Activated T-cell treated with anti-CD3 and anti-CD28 coated beads, Interleukin-2, amount 50 U/mL, for 1 hour (primary cell): ENCODE data around the gene NTRK2.

ENCODE experiments used
- DNase-seq: peaks from one replicate; pipeline ENCODE4 v3.0.0-alpha.2; 2020

NTRK2 gene

DNA sequence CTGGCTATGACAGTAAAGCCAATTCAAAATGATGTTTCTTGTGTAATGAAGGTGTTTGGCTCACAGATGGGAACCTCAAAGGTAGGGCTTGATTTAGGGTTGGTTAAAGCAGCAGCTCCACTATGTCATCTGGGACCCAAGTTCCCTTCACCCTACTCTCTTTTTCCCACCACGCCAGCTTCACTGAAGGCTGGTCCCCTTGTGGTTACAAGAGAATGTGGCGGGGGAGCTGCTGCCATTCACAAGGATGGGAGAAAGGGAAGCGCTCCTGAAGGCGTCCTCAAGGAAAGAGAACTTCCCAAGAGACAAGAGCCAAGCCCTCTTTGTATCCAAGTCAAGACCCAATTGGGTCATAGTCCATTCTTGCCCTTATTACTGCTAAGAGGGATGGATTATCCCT, 72.7 kb downstream of the NTRK2 start:
- DNase-seq = no peak

DNA sequence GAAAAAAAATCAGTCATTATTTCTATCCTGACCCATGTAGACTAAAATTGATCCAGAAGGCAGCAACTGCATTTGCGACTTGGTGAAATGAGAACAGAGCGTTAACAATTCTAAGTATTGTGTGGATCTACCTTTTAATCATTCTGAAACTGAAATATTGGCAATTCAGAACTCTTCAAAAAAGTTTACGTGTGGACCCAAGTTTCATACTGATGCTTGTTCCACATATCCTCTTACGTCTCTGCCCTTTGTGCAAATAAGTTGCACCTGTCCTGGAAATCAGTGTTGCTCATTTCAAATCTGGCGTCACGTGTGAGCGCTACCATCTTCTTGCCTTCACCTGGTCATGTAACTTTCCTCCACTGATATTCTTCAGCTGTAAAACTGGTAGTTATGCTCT, 74.7 kb downstream of the NTRK2 start:
- no peak for DNase-seq

DNA sequence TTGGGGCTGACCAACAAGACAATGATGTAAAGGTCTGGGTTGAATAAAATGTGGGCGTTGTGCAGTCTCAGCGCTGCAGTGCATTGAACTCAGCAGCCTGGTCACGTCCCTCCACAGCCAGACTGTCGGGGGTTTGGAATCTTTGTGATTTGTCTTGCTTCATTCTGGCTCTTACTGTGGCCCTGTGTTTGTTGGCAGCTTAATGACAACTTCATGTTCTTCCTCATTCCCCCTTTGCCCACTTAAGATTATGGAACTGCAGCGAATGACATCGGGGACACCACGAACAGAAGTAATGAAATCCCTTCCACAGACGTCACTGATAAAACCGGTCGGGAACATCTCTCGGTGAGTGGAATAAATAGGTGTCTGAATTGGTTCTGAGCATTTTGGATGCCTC, 75.2 kb downstream of the NTRK2 start:
- no peak for DNase-seq

DNA sequence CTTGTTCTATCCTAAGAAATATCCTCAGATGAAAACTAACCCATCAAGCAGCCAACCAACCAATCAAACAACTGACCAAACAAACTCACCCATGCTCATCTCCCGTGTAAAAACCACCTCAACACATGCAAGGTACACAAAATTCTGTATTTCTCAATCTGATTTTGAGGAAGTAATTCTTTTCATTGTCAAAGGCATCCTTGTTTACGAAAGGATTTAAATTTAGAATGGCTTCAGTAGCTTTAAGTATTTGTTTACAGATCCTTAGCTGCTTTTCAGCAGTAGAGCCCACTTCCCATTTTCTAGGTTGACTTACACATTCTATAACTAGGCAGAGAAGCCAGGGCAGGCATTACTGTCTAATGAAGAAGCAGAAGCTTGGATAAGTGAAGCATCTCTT, 78.6 kb downstream of the NTRK2 start:
- no peak for DNase-seq

DNA sequence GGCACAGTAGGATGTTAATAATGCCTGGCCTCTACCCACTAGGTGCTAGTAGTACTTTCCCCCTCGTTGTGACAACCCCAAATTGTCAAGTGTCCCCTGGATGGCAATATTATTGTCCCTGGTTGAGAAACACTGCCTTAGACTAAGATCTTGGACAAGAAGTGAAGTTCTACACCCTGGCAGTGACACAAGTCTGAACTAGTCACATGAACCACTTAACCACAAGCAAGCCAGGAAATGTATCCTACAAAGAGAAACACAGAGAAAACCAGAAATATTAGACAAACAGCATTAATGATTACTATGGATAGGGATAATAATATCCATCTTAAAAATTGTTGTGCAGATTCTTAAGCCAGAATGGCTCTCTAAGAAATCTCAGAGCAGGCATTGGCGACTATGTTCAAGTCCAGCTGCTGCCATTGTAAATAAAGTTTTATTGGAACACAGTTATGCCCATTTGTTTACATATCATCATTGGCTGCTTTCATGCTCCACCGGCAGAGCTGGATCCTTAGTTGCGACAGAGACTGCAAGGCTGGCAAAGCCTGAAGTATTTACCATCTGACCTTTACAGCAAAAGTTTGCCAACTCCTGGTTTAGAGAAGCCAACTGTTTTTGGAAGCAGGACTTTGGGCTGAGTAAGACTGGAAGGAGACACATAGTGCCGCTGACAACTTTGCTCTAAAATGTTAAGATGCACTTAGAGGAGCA, 80.8 kb downstream of the NTRK2 start:
- no peak for DNase-seq

DNA sequence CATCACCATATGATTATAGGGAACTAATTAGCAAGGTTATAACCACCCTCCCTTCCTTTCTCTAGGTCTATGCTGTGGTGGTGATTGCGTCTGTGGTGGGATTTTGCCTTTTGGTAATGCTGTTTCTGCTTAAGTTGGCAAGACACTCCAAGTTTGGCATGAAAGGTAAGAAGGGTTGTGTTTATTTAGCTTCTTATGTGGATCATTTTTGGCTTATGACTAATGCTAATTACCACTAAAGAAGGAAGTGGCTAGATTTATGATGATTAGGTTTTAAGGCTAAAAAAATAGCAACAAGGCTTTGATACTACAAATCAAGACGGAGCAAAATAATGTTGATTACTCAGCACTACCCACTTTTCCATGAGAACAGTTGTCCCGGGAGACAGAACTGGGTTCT, 82.4 kb downstream of the NTRK2 start:
- DNase-seq = no peak

DNA sequence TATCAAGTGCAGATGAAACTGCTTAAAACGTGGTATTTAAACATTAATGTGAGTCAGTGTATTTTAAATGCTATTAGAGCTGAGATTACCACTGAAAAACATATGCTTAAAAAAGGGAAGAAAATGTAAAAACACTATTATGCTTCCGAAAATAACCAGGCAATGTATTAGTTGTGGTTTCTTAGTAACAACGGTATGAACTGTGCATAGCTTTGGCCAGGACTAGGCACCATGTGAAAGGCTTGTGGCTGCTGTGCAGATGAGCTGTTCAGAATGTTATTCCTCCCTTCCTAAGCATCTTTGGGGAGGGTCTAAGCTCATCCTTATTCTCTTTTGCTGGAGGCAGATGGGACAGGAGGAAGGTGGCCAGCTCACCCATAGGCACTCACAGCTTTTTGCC, 84.9 kb downstream of the NTRK2 start:
- no peak for DNase-seq

DNA sequence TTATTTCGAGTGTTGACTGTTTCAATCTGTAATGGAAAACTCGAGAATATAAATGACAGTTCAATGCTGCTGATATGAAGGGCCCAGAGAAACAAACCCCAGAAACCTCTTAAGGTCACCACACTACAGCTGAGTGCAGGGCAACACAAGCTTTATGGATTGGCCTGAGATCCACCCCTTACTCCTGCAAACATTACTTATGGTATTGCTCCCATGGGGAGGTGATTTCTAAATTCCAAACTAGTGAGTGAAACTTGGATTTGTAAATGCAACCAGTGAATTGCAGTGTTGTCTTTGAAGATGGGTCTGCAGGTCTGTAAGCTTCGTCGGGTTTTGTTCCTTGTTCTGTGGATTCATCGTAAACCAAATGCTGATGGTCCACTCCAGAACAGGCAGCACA, 85.4 kb downstream of the NTRK2 start:
- DNase-seq = no peak

DNA sequence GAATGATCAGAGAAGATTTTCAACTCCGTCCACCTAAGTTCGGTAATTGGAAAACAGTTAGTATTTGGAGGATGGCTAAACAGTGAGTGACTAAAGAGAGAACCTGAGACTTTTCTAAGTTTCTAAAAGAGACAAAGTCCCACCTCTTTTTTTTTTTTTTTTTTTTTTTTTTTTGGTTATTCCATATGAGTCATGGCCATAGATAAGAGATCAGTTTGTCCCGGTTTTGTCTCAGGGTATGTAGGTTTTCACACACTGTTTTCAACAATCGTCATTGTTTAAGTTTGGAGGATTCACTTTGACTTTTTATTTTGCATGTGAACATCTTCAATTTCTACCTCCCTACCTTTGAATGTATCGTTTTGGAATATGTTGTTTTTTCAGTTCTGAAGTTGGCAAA, 85.9 kb downstream of the NTRK2 start:
- no peak for DNase-seq

DNA sequence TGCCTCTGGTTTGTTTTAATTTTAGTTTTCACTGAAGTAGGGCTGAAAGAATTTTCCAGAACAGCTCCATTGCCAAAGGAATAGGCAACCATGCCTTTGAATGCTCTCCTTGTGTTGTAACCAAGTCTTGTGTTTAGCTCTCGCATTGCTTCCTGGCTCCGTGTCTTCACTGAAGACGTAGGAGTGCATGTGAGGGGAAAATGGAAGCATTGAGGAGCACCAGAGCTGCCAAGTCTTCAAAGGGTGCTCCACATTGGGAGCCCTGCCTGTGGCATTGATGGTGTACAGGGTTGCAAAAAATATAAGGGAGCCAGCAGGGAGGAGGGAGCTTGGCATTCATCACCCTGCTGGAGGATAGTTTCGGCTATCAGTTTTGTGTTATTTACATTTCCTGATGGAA, 86.6 kb downstream of the NTRK2 start:
- DNase-seq = no peak

DNA sequence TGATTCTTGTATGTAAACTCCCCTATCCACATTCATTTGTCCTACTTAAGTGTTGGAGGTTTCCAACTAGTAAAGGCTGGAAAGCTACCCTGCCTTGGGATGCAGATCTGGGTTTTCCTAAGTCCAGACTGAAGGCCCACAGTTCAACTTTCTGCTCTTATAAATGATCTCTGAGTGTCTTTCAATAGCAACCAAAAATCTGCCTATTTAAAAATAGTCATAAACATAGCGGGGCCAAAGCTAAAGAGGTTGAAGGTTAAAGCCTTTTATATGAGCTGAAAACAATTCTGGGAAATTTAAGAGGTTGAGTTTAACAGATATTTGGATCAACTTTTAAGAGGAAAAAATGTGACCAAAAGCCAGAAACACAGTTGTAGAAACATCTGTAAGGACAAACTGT, 87.2 kb downstream of the NTRK2 start:
- DNase-seq = no peak

DNA sequence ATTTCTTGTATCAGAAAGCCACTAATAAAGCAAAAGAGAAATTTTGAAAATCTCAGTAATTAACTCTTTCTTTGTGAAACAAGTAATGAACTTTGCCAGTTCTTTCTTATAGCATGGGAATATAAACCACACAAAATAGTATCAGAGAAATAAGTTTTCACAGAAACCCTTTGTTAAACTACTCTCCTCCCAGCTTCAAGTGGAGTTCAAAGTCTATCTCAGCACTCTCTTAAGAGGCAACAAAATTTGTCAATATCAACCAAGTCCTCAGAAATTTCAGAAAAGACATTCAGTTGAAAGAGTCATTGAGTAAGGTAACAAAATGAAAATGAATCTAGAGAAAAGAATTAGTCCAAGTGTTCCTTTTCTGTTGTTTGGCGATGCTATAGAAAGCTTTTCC, 89.3 kb downstream of the NTRK2 start:
- DNase-seq = no peak

DNA sequence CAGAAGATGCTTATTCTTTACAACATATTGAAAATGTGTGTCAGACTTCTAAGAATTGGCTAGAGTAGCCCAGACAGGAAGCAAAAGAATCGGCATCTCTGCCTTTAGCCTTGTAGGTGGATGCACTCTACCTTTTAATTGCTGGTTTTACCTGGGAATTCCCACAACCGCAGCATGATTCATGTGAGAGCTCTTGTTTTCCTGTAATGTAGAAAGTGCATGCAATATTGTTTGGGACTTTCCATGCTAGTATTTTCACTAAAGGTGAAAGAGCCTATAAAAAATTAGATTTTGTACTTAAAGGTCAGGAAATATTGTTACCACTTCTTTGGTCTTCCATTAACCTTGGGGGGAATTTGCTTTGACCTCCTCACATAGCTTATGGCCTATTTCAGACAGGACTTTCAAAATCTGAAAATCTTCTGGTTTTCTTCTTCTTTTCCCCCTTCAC, 89.8 kb downstream of the NTRK2 start:
- DNase-seq = no peak

DNA sequence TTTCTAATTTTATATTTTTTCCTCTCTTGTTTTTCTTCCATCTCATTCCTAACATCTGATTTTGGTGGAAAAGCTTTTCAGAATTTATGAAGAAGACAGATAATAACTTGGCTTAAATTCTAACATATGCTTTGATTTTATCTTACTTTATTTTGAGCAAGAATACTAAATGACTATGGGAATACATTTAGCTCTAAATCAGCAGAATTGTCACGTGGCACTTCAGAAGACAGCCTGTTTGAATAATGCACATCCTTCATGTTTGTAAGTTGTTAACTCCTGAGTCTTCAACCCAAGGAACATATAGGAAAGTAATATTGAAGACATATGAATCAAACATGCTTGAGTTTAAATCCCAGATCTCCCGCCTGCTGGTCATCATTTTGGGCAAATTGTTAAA, 90.3 kb downstream of the NTRK2 start:
- no peak for DNase-seq

DNA sequence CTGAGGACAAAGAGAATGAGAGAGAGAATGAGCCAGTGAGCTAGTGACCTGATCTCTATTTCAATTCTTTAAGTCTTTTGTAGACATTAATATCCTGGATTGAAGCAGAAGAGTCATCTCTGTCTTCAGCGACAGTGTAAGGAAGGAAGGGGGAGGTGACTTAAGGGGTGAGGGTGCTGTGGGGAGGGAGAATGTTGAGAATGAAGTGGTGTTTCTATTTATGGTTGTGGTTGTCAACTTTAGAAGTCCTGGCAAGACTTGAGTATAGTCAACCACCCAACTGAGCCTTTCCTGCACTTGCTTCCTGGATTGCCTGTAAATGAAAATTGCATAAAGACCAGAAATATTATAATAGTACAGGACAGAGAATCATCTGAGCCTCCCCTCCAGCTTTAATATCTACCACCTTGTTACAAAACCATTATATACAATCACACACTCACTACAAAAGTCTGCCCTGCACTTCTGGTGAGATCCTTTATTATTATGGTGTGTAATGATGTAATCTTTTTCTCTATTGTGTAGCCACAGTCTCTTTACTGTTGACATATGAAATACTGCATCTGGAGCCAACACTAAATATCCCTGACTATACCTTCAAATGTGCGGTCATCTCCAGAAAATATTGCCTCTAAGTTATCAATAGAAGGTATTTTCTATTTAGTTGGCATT, 91.7 kb downstream of the NTRK2 start:
- DNase-seq = no peak

DNA sequence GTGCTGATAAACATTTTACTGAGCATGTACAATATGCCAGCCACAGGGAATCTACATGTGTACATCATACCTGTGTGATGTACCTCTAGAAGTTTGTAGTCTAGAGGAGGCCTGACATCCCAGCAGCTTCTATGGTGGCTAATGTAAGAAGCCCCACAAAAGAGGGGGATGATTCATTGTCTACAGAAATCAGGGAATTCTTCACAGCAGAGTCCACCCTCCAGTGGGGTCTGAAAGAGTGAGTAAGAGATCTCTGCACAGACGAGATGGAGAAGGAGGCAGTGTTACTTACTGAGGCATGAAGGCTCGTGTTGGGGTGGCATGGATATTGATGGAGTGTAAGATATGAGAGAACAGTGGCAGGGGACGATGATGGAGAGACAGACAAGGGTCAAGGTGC, 103.0 kb downstream of the NTRK2 start:
- DNase-seq = no peak

DNA sequence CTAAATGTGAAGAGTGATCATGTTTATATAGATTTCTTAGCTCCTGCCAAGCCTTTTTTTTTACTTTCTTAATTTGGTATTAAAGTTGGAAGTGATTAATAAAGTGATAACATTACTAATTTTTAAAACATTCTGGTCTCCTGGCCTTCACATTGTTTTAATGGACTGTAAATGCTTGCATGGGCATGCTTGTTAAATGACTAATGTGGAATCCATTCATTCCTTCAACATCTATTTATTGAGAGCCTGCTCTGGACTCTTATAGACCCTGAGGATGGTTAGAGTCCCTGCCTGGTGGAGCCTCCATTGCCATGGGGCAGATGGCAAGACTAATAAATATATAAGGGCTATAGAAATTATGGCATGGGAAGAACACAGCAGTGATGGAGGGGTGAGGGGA, 103.5 kb downstream of the NTRK2 start:
- DNase-seq = no peak

DNA sequence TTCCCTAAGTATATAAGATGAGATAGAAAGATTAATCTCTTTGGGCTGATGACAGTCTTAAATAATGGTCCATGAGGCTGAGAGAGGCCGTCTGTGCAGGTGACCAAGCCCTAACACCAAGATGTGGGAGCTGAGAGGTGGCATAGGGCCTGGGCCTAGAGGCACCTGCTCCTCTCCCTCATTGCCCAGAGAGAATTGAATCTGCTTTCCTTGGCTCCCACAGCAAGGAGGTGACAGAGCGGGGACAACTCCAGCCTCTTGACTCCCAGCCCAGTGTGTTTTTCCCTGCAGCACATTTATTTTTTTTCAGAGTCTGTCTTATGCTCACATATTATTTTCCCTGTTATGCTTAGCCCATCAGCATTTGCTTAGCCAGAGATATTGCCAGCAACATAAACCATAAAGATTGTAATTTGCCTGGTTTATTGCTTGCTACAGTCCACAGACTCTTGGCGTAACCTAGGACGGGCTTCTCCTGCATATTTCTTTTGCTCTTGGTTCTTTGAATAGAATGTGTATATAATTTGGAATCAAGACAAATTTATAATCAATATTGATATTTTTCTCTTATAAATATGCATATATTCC, 105.6 kb downstream of the NTRK2 start:
- no peak for DNase-seq

DNA sequence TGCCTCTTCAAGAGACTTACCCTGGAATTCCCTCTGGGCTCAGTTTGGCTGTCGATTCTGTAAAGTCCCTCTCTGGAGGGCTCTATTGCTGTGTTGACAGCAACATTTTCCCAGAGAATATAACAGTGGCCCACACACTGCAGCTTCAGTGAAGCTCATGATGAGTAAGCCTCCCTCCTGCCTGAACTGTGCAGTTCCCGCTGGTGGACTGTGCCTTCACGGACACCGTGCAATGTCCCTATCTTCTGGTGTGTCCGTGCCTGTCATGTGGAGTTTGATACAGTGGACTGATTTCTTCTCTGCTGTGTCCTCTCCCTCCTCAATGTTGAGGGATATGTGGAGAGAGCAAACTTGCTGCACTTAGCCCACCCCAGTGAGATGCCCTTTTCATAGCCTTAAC, 109.0 kb downstream of the NTRK2 start:
- no peak for DNase-seq

DNA sequence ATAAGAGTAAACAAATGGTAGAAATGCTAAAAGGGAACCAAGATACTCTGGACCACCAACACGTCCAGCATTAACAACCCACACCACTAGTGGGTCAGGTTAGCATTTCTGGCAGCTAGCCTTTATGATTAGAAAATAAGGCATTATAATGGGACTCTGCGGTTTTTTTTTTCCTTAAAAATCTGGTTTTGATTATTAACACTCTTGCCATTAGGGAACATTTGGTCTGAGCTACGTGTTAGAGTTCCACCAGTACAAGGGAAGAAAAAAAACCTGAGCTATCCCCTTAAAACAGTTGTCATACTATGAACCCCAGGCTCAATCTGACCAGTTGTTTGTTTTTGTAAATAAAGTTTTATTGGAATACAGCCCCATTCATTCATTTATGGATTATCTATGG, 110.4 kb downstream of the NTRK2 start:
- DNase-seq = no peak

DNA sequence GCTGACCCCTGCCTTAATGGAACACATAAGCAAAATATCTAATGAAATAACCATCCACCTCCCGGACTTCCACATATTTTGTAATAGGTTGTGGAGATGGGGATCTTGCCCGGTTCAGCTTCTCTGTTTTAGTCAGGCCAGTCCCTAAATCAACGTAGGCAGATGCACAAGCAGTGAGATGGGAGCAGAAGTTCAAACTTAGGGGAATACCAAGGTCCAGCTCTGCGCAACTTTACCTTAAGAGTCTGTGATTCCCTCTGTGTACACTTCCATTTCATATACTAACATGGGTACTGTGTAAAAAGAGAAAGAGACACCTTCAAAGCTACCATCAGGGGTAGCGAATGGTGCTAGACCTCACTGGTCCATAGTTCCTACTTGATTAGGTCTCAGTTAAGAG, 110.9 kb downstream of the NTRK2 start:
- no peak for DNase-seq

DNA sequence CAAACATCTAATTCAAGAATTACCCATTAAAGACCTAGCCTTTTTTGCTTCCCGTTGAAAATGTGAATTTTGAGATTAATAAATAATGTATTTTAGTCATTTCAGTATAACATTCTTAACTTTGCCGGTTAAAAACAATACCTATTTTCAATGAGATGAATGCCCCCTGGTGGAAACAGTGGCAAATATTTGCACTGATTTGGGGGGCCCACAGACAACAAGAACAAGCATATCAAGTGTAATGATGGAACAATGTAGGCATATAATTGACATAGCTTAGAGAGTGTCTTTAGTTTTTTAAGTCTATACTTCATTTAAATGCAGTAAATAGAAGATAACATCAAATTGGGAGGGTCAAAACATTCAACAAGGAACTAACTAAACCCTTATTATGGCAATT, 111.9 kb downstream of the NTRK2 start:
- no peak for DNase-seq

DNA sequence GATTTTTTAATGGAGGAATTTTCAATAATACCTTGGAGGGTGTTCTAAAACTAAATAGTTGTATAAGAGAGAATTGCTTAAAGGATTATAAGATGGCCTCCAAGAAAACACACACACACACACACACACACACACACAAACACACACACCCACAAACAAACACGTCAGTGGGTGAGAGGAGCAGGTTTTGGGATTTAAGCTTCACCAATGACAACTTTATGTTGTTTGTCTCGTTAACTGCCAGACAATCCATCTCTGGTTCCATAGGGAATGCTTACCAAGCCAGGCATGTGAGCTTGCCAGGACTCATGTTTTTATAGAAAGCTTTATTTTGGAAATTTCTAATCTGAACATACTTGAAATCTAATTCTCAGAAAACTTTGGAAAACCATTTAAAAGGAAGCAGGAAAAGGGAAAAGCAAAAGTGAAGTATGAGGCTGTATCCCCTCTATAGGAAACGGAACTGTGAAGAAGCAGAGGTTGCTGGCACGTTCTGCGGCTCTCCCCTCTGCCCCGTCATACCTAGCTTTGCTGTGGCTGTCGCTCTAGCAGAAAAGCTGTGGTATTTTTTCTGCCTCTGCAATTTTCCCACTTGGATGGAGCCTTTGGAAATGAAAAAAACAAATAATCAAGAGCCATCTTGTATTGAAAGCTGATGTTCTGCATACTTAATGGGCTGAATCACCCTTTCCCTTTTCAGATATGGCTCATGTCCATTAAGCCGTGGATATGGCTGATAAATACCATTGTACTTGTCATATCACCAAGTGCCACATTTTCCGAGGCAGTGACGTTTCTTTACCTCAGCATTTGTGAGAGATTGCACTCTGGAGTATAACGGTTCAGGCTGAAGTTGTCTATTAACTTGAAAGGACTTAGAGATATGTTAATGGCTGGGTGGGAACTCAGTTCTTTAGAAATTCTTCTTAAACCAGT, 112.7 kb downstream of the NTRK2 start:
- DNase-seq = no peak
